KG1 (cell line): ENCODE data around the gene TTC23.

Source experiments
- DNase-seq: peaks from one replicate; lab custom pipeline; 2025; lab: John Stamatoyannopoulos, UW

Gene TTC23

DNA sequence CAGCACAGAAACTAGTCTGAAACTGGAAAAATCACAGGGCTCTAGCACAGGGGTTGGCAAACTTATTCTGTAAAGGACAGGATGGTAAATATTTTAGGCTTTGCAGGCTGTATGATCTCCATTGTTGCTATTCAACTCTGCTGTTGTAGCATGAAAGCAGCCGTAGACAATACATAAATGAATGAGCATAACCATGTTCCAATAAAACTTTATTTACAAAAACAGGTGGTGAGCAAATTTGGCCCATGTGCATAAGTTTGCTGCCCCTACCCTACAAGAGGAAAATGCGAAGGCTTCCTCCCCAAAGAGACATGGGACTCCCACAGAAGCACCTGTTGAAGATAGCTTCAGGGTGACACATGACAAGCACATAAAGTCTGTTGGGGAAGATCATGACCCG is 85.3 kb downstream of the TTC23 start:
- no peak for DNase-seq

DNA sequence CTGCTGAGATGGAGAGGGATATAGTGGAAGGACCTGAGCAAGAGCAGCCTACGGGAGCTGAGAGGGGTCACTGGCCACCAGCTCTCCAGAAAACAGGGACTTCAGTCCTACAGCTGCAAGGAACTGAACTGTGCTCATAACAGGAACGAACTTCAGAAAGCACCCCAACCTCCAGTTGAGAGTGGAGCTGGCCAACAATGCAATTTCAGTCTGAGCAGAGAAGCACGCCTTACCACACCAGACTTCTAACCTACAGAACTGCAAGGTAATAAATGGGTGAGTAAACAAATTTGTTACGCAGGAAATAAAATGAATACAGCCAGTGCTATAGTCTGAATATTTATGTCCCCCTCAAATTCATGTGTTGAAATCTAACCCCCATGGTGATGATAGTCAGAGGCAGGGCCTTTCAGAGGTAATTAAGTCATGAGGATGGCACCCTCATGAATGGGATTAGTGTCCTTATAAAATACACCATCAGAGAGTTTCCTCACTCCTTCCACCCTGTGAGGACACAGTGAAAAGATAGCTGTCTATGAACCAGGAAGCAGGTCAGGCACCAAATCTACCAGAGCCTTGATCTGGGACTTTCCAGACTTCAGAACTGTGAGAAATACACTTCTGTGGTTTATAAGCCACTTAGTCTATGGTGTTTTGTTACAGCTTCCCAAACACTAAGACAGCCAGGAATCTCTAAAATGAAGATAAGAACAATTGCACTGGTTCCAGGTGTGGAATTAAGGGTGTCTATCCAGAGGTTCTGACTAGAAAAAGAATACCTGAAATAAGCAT is 85.9 kb downstream of the TTC23 start:
- no peak for DNase-seq

GRCh38 chr15:99158626-99159412 is 90.6 kb downstream of the TTC23 start:
- no peak for DNase-seq

DNA sequence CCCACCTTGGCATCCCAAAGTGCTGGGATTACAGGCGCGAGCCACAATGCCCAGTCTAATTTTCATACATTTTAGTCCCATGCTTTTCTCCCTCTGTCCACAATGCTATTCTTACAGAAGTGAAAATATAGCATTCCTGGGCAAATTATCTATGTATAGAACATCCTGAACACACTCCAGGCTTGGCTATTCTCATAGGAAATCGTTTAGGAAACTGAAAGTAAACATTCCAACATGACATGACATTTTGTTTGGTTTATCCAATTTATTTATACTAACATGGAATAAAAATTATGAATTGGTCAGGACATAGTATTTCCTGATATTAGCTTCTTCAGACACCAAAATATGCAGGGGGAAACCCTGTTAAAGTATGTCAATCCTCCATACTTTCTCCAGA is 91.9 kb downstream of the TTC23 start:
- DNase-seq, result no peak

GRCh38 chr15:99155961-99156443 is 93.4 kb downstream of the TTC23 start:
- DNase-seq, result no peak

GRCh38 chr15:99154271-99154670 is 95.1 kb downstream of the TTC23 start:
- no peak for DNase-seq

GRCh38 chr15:99153026-99153535 is 96.3 kb downstream of the TTC23 start:
- DNase-seq, result no peak

- no peak for DNase-seq
Measured at GRCh38 chr15:99151156-99151555, 98.2 kb downstream of the TTC23 start.

GRCh38 chr15:99149366-99149765 is 100.0 kb downstream of the TTC23 start:
- DNase-seq, result no peak

- no peak for DNase-seq
Measured at GRCh38 chr15:99148851-99149276, 100.5 kb downstream of the TTC23 start.

DNA sequence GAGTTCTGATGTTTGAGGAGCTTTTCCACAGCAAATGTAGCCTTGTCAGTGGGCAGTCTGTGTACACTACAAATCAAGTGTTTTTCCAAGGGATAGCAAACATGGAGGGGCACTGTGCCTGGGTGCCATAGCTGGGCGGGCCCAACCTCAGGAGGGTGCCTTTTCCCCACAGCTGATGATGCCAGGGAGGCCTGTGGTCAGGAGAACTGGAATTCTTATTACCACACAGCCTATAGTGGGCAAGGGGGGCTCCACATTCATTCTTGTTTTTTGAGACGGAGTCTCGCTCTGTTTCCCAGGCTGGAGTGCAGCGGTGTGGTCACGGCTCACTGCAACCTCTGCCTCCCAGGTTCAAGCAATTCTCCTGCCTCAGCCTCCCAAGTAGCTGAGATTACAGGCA is 102.7 kb downstream of the TTC23 start:
- no peak for DNase-seq

DNA sequence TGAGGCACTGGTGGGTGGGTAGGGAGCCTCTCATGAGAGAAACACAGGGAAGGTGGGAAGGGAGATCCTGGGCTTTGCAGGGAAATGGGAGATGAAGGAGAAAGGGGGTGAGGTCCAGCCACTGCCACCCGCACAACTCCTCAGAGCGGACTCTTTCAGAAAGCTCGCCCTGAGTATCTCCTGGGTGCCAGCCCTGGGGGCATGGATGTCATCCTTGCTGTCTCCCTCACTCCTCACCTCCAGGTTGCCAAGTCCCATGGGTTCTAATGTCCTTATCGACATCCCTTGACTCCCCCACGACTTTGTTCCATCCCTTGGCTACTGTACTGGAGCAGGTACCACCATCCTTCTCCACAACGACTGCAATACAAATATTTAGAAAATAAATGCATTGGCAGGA is 103.6 kb downstream of the TTC23 start:
- DNase-seq, result no peak

DNA sequence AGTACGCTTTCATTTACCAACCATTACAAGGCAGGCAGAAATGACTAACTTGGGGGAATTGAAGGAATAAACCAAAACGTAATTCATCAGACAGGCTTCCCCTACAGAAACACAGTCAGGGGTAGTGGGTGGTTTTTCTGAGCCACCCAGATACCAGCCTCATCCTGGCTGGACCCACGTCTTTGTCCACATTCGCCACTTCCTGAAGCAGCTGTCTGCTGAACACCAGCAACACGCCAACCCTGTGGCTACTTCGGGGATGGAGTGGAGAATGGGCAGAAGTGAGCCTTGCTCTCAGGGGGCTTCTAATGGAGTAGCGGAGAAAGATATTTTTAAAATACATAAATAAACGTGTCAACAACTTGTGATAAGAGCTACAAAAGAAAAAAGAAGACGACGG is 104.4 kb downstream of the TTC23 start:
- no peak for DNase-seq

GRCh38 chr15:99143655-99144610 is 105.4 kb downstream of the TTC23 start:
- no peak for DNase-seq

DNA sequence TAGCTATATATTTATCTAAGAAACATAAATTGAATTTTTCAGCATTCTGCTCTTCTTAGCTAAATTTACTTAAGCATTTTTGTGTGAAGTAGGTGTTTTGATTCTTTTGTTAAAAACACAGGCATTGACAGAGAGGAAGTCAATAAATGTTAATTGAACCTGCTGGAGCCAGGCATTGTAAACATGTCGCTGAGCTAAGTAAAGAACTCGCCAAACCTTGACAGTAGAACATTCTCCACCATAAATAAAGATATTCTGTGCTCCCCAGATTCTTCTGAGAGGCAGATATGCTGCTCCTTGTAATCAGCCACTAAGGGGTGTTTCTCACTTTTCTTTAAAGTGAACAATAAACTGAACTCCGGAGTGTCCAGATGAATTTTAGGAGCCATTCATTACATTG is 106.1 kb downstream of the TTC23 start:
- no peak for DNase-seq

- no peak for DNase-seq
Measured at GRCh38 chr15:99142562-99142961, 106.8 kb downstream of the TTC23 start.

GRCh38 chr15:99141943-99142342 is 107.4 kb downstream of the TTC23 start:
- no peak for DNase-seq

DNA sequence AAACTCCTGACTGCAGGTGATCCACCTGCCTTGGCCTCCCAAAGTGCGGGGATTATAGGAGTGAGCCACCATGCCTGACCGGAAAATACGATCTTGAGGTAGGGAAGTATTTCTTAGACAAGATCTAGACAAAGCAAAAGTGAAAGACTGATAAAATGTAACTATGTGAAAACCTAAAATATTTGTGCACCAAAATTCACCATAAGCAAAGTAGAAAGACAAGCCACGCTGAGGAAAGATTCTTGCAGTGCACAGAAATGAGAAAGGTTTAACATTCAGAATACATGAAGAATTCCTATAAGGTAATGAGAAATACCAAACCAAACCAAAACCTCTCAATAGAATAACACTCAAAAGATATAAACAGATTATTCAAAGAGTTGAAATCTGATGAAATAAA is 108.8 kb downstream of the TTC23 start:
- DNase-seq, result no peak

DNA sequence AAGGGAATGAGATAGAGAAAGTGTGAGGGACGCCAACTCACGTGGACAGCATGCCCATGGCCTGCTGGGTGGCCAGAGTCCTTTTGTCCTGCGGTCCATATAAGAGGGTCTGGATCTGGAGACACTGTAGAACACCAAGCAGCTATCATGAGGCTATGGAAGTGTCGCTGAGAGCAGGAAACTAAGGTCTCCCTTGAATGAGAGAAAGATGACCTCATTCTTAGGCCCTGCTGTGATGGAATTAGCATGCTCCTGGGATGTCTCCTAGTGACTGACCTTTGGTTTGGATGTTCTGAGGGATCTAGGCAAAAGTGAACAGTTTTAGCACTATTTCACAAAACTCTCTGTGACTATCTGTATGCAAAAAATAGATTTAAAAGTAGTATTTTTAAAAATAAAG is 110.1 kb downstream of the TTC23 start:
- DNase-seq, result no peak

DNA sequence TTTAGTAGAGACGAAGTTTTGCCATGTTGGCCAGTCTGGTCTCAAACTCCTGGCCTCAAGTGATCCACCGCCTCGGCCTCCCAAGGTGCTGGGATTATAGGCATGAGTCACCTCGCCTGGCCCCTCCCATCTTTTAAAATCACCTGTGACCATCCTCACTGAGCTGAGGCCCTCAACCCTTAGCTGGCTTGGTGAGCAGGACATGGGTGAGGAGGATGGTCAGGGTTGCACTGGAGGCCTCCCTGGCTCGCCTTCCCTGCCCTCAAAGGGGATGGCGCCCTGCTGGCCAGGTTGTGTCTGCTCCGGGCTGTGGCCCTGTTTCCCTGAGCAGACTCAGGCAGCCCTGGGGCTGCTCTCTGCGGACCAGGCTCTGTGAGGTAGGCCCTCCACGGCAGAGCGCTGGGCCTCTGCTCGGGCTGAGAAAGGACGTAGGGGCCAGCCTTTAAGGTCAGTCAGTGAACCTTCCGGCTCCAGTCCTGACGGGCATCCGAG is 110.8 kb downstream of the TTC23 start:
- no peak for DNase-seq

GRCh38 chr15:99137877-99138276 is 111.5 kb downstream of the TTC23 start:
- no peak for DNase-seq

- no peak for DNase-seq
Measured at GRCh38 chr15:99137111-99137546, 112.3 kb downstream of the TTC23 start.
